Right lobe of liver (tissue), 4 donors: ENCODE results near the gene AP4E1.

Experiments
- CTCF ChIP-seq, 4 donors: fragments of 200-600 bp in 3 of 4; fragments of 450-650 bp in 1 of 4; IDR thresholded peaks; one replicate each; pipeline versions ENCODE4 v1.5.1 to v1.8.0; 2016 to 2022; ENCODE audit warnings: antibody characterized with exemption in 4 of 4, mild to moderate bottlenecking in 2 of 4
- POLR2A ChIP-seq: fragments of 450-650 bp; IDR thresholded peaks from one replicate; pipeline ENCODE4 v1.6.1; 2017; ENCODE audit warnings: antibody characterized with exemption, mild to moderate bottlenecking
- donor health status: DM: no; HTN: no; CAD: no.
- donor health status: DM: no; HTN: no; CAD: no.
- donor health status: DM: no; HTN: yes; CAD: no.

- TF ChIP-seq POLR2A (no peak), CTCF (IDR thresholded peaks at IDR 0.05) (no peak)
Observed at GRCh38 chr15:50864873-50865272, 43.6 kb upstream of the AP4E1 start.
